CD4-positive, alpha-beta T cell (primary cell): ENCODE measurements around the gene RPL39L. TPM values are rescaled to one million over a fixed set of nuclear protein-coding genes. Genes with fewer than 3 reads are reported as not detected.

Experiments
- ATAC-seq: fragments of 200-7000 bp; cut with Tn5 transposase; one replicate; pipeline ENCODE4 v1.10.0; 2022; ENCODE audit warnings: mild to moderate bottlenecking; ENCODE audit not compliant: poor library complexity
- CTCF ChIA-PET: fragments of 350-600 bp; sonication (Branson Sonifier 250); formaldehyde crosslinking; loops from one replicate; lab custom pipeline; 2021; ENCODE audit warnings: antibody characterized with exemption, inconsistent platforms; lab: Charles Lee
- POLR2A ChIA-PET: fragments of 350-600 bp; sonication (Branson Sonifier 250); formaldehyde crosslinking; loops from one replicate; lab custom pipeline; 2021; ENCODE audit warnings: antibody characterized with exemption, inconsistent platforms; lab: Charles Lee
- DNase-seq, 14 experiments: peaks; one replicate each; pipeline ENCODE4 v3.0.0-alpha.2; 2013 to 2020; ENCODE audit warnings: mixed read lengths in 2 of 14
- H3K27ac ChIP-seq, 2 donors: one replicate each; pipeline versions ENCODE4 v1.5.1 to v1.7.0; 2013; ENCODE audit warnings: low read length in 2 of 2, low read depth in 1 of 2, mild to moderate bottlenecking in 1 of 2
- H3K27me3 ChIP-seq, 2 experiments: 1 replicate in 1 of 2; 2 replicates in 1 of 2; pipeline versions ENCODE4 v1.6.1 to v1.7.0; 2013; ENCODE audit warnings: low read length in 2 of 2, control low read depth in 1 of 2, mild to moderate bottlenecking in 1 of 2, moderate library complexity in 1 of 2; ENCODE audit not compliant: insufficient read depth in 2 of 2, control insufficient read depth in 1 of 2
- H3K36me3 ChIP-seq: one replicate; pipeline ENCODE4 v1.6.1; 2013; ENCODE audit warnings: low read length, control low read depth; ENCODE audit not compliant: insufficient read depth
- H3K4me1 ChIP-seq: one replicate; pipeline ENCODE4 v1.6.1; 2013; ENCODE audit warnings: low read length, control low read depth; ENCODE audit not compliant: insufficient read depth
- H3K4me3 ChIP-seq: one replicate; pipeline ENCODE4 v1.5.1; 2013; ENCODE audit warnings: mild to moderate bottlenecking, low read length, moderate library complexity
- H3K9me3 ChIP-seq, 2 experiments: 1 replicate in 1 of 2; 2 replicates in 1 of 2; pipeline versions ENCODE4 v1.6.1 to v1.7.0; 2013; ENCODE audit warnings: low read length in 2 of 2, mild to moderate bottlenecking in 2 of 2, control low read depth in 1 of 2, moderate library complexity in 1 of 2; ENCODE audit not compliant: control insufficient read depth in 1 of 2, insufficient read depth in 1 of 2
- H3K27ac Mint-ChIP-seq: one replicate; pipeline ENCODE4 v1.8.0; 2020; ENCODE audit warnings: mixed read lengths
- H3K27me3 Mint-ChIP-seq: one replicate; pipeline ENCODE4 v1.8.0; 2021; ENCODE audit warnings: mixed read lengths
- H3K36me3 Mint-ChIP-seq: one replicate; pipeline ENCODE4 v1.8.0; 2021; ENCODE audit warnings: low read depth, mixed read lengths
- H3K4me1 Mint-ChIP-seq: one replicate; pipeline ENCODE4 v1.8.0; 2021; ENCODE audit warnings: low read depth, mixed read lengths
- H3K4me3 Mint-ChIP-seq: one replicate; pipeline ENCODE4 v1.8.0; 2020; ENCODE audit warnings: mild to moderate bottlenecking, mixed read lengths
- H3K9me3 Mint-ChIP-seq: one replicate; pipeline ENCODE4 v1.8.0; 2020; ENCODE audit warnings: mixed read lengths
- intact Hi-C, 2 experiments: fragments of 100-400 bp; cut with DNase I in 1 of 2; cut with micrococcal nuclease in 1 of 2; formaldehyde crosslinking; loops; one replicate each; pipeline versions ENCODE4 v1.15.1 to v1.9.0; 2023 to 2025; cut with DNase I, micrococcal nuclease
- total RNA-seq, 174 experiments: library from RNA in 2 of 174; stranded (reverse) in 2 of 174; gene quantifications; one replicate each; pipeline ENCODE4 v1.2.3 and lab custom pipeline; 2021 to 2026
- TF ChIP-seq, protein P1 (sequence below): fragments of 200-600 bp; IDR thresholded peaks from one replicate; pipeline ENCODE4 v1.8.0; 2022; ENCODE audit warnings: antibody characterized with exemption, mild to moderate bottlenecking

Gene RPL39L
- total RNA-seq, 2 experiments from 2014 or later, result 1.1 to 1.7 TPM

- POLR2A ChIA-PET, result interaction anchor here (1.0 kb wide), 1 partner anchor 23 kb away, joined by 3 read pairs; no protein-coding TSS in a partner anchor
- no peak for ATAC-seq
Measured at GRCh38 chr3:187074846-187075245, 64.5 kb downstream of the RPL39L start.

GRCh38 chr3:187073581-187074098 is 65.7 kb downstream of the RPL39L start:
- intact Hi-C loops, result no loop called here
- H3K27ac Mint-ChIP-seq, result peak overlapping the region; percentile 31
- Histone ChIP-seq H3K27ac (no peak overlapping the region), H3K36me3 (peaks cover 94% of the 10 kb centered on the region), H3K4me3 (no peak overlapping the region), H3K9me3 (no peaks in the 10 kb centered on the region), H3K4me1 (peaks cover 11% of the 10 kb centered on the region), H3K27me3 (no peaks in the 10 kb centered on the region)
- H3K9me3 Mint-ChIP-seq, result no peaks in the 10 kb centered on the region
- H3K27me3 Mint-ChIP-seq, result no peaks in the 10 kb centered on the region
- CTCF ChIA-PET, result no interaction called here
- peaks cover 30% of the 10 kb centered on the region for H3K4me1 Mint-ChIP-seq
- TF ChIP-seq, protein P1, sequence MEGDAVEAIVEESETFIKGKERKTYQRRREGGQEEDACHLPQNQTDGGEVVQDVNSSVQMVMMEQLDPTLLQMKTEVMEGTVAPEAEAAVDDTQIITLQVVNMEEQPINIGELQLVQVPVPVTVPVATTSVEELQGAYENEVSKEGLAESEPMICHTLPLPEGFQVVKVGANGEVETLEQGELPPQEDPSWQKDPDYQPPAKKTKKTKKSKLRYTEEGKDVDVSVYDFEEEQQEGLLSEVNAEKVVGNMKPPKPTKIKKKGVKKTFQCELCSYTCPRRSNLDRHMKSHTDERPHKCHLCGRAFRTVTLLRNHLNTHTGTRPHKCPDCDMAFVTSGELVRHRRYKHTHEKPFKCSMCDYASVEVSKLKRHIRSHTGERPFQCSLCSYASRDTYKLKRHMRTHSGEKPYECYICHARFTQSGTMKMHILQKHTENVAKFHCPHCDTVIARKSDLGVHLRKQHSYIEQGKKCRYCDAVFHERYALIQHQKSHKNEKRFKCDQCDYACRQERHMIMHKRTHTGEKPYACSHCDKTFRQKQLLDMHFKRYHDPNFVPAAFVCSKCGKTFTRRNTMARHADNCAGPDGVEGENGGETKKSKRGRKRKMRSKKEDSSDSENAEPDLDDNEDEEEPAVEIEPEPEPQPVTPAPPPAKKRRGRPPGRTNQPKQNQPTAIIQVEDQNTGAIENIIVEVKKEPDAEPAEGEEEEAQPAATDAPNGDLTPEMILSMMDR, result no peak
- H3K36me3 Mint-ChIP-seq, result peaks cover 97% of the 10 kb centered on the region
- no peak for DNase-seq
- POLR2A ChIA-PET, result no interaction called here
- ATAC-seq, result no peak
- no peak overlapping the region for H3K4me3 Mint-ChIP-seq

More at GRCh38 chr3:187074846-187075245, 64.5 kb downstream of the RPL39L start:
- Histone ChIP-seq H3K9me3 (no peaks in the 10 kb centered on the region), H3K36me3 (peaks cover 90% of the 10 kb centered on the region), H3K27me3 (no peaks in the 10 kb centered on the region), H3K4me1 (peaks cover 7% of the 10 kb centered on the region), H3K27ac (peak overlapping the region in 1 of 2 donors; percentile 27), H3K4me3 (no peak overlapping the region)
- intact Hi-C loops, result no loop called here
- DNase-seq, result no peak
- Mint-ChIP-seq H3K9me3 (no peaks in the 10 kb centered on the region), H3K27me3 (no peaks in the 10 kb centered on the region), H3K4me1 (peaks cover 19% of the 10 kb centered on the region), H3K36me3 (peaks cover 94% of the 10 kb centered on the region), H3K27ac (peak overlapping the region; percentile 31), H3K4me3 (no peak overlapping the region)
- CTCF ChIA-PET, result no interaction called here
- TF ChIP-seq, protein P1, result no peak

DNA sequence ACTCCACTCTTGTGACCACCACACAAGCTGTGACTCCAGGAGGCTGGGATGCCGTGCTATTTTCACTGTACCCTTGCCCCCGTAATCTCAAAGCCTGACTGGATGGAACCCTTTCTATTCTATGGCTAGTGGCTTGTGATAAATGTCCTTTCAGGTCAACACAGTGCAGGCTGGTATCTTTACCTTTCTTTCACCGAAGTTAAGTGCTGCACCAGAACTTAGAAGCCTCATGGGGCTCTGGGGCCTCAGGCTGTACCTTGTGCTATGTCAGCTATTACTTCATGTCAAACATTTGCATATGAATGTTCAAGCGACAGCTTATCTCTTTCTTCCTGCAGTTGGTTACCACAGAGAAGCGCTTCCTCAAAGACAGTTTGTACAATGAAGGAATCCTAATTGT is 66.8 kb downstream of the RPL39L start:
- peak overlapping the region in 1 of 2 donors; percentile 45 for H3K27ac ChIP-seq
- peaks cover 13% of the 10 kb centered on the region for H3K4me1 ChIP-seq
- POLR2A ChIA-PET, result interaction anchor here (0.8 kb wide), 1 partner anchor 141 kb away, joined by 6 read pairs; no protein-coding TSS in a partner anchor
- CTCF ChIA-PET, result no interaction called here
- Mint-ChIP-seq H3K27ac (peak overlapping the region; percentile 31), H3K4me1 (peaks cover 38% of the 10 kb centered on the region), H3K4me3 (no peak overlapping the region), H3K27me3 (no peaks in the 10 kb centered on the region), H3K36me3 (peaks cover 95% of the 10 kb centered on the region), H3K9me3 (no peaks in the 10 kb centered on the region)
- no peak overlapping the region for H3K4me3 ChIP-seq
- H3K9me3 ChIP-seq, result no peaks in the 10 kb centered on the region
- H3K36me3 ChIP-seq, result peaks cover 92% of the 10 kb centered on the region
- DNase-seq (no peak), ATAC-seq (no peak)
- intact Hi-C loops, result no loop called here
- H3K27me3 ChIP-seq, result no peaks in the 10 kb centered on the region
- TF ChIP-seq, protein P1, result no peak
